Liver (tissue), 9 donors: ENCODE measurements around the gene GPR148. TPM values are rescaled to one million over a fixed set of nuclear protein-coding genes. Genes with fewer than 3 reads are reported as not detected.

Experiments used
- DNase-seq: peaks from one replicate; pipeline ENCODE4 v3.0.0-alpha.2; 2017; ENCODE audit warnings: low spot score
- H3K27ac ChIP-seq, 2 donors: one replicate each; pipeline ENCODE4 v1.7.0; 2013; ENCODE audit warnings: inconsistent platforms in 2 of 2, low read length in 2 of 2, control low read depth in 1 of 2, low read depth in 1 of 2, mild to moderate bottlenecking in 1 of 2
- H3K27me3 ChIP-seq, 4 donors: one replicate each; pipeline versions ENCODE4 v1.6.1 to v1.7.0; 2013; ENCODE audit warnings: low read length in 3 of 4, inconsistent platforms in 1 of 4, mild to moderate bottlenecking in 1 of 4, moderate library complexity in 1 of 4; ENCODE audit not compliant: control insufficient read depth in 4 of 4, insufficient read depth in 4 of 4
- H3K36me3 ChIP-seq, 4 donors: one replicate each; pipeline versions ENCODE4 v1.6.1 to v1.7.0; 2013; ENCODE audit warnings: low read length in 3 of 4, mild to moderate bottlenecking in 3 of 4, low read depth in 1 of 4, moderate library complexity in 1 of 4; ENCODE audit not compliant: control insufficient read depth in 4 of 4, insufficient read depth in 3 of 4
- H3K4me1 ChIP-seq, 4 donors: one replicate each; pipeline versions ENCODE4 v1.6.1 to v1.7.0; 2013; ENCODE audit warnings: low read length in 3 of 4, mild to moderate bottlenecking in 3 of 4, moderate library complexity in 1 of 4; ENCODE audit not compliant: control insufficient read depth in 4 of 4, insufficient read depth in 4 of 4
- H3K4me3 ChIP-seq, 3 donors: one replicate each; pipeline versions ENCODE4 v1.6.1 to v1.7.0; 2013; ENCODE audit warnings: low read length in 3 of 3, control low read depth in 1 of 3, low read depth in 1 of 3, mild to moderate bottlenecking in 1 of 3
- H3K9ac ChIP-seq, 2 donors: one replicate each; pipeline ENCODE4 v1.7.0; 2013; ENCODE audit warnings: low read length in 2 of 2, mild to moderate bottlenecking in 2 of 2, moderate library complexity in 2 of 2, control low read depth in 1 of 2, low read depth in 1 of 2
- H3K9me3 ChIP-seq, 4 donors: one replicate each; pipeline versions ENCODE4 v1.6.1 to v1.7.0; 2013; ENCODE audit warnings: low read length in 3 of 4; ENCODE audit not compliant: control insufficient read depth in 4 of 4
- EGR1 ChIP-seq, 2 donors: IDR thresholded peaks; 2 replicates each; pipeline ENCODE4 v1.6.1; 2016 to 2018; ENCODE audit warnings: antibody characterized with exemption in 2 of 2, low read depth in 2 of 2
- FOXA1 ChIP-seq: IDR thresholded peaks from 2 replicates; pipeline ENCODE4 v1.6.1; 2016; ENCODE audit warnings: antibody characterized with exemption
- FOXA2 ChIP-seq: IDR thresholded peaks from 2 replicates; pipeline ENCODE4 v1.6.1; 2016; ENCODE audit warnings: antibody characterized with exemption
- GABPA ChIP-seq, 2 donors: IDR thresholded peaks in 1 of 2; conservative IDR thresholded peaks in 1 of 2; 2 replicates each; pipeline ENCODE4 v1.6.1; 2016; ENCODE audit warnings: antibody characterized with exemption in 2 of 2, mild to moderate bottlenecking in 1 of 2, moderate library complexity in 1 of 2
- HNF4A ChIP-seq, 2 donors: conservative IDR thresholded peaks; 2 replicates each; pipeline ENCODE4 v1.6.1; 2016; ENCODE audit warnings: antibody characterized with exemption in 2 of 2, mild to moderate bottlenecking in 2 of 2
- HNF4G ChIP-seq: IDR thresholded peaks from 2 replicates; pipeline ENCODE4 v1.6.1; 2016; ENCODE audit warnings: antibody characterized with exemption
- JUND ChIP-seq, 2 donors: IDR thresholded peaks; 2 replicates each; pipeline ENCODE4 v1.6.1; 2016; ENCODE audit warnings: antibody characterized with exemption in 2 of 2
- NR2F2 ChIP-seq: IDR thresholded peaks from 2 replicates; pipeline ENCODE4 v1.6.1; 2016; ENCODE audit warnings: antibody characterized with exemption
- RAD21 ChIP-seq, 2 donors: IDR thresholded peaks; 2 replicates each; pipeline ENCODE4 v1.6.1; 2016; ENCODE audit warnings: antibody characterized with exemption in 2 of 2, mild to moderate bottlenecking in 2 of 2
- REST ChIP-seq: IDR thresholded peaks from 2 replicates; pipeline ENCODE4 v1.6.1; 2016; ENCODE audit warnings: antibody characterized with exemption, mild to moderate bottlenecking
- RXRA ChIP-seq, 2 donors: IDR thresholded peaks; 2 replicates each; pipeline ENCODE4 v1.6.1; 2017 to 2018; ENCODE audit warnings: antibody characterized with exemption in 2 of 2, mild to moderate bottlenecking in 1 of 2
- SP1 ChIP-seq: IDR thresholded peaks from 2 replicates; pipeline ENCODE4 v1.6.1; 2018; ENCODE audit warnings: antibody characterized with exemption, mild to moderate bottlenecking
- TAF1 ChIP-seq: conservative IDR thresholded peaks from 2 replicates; pipeline ENCODE4 v1.6.1; 2016; ENCODE audit warnings: antibody characterized with exemption, mild to moderate bottlenecking
- YY1 ChIP-seq: IDR thresholded peaks from 2 replicates; pipeline ENCODE4 v1.6.1; 2016; ENCODE audit warnings: antibody characterized with exemption, mild to moderate bottlenecking
- WGBS: extraction: QIAGEN DNeasy Blood & Tissue Kit; methylation state at CpG from one replicate; pipeline ENCODE4 v1.1.7; 2013; 5-methylcytosine and 5-hydroxymethylcytosine counted together
- polyA plus RNA-seq, 2 donors: library from polyadenylated mRNA; stranded (reverse) in 1 of 2; unstranded in 1 of 2; fragments of 200-250 nt in 1 of 2; fragments of >200 nt in 1 of 2; fragmentation: Nextera tagmentation in 1 of 2; extraction: Ambion mirVana in 1 of 2; gene quantifications; one replicate each; pipeline versions ENCODE4 v1.2.1 to v1.2.3, GENCODE V29; 2013 to 2015
- total RNA-seq, 2 donors: library from RNA; depleted of rRNA; stranded (reverse); fragments of >200 nt; gene quantifications; one replicate each; pipeline ENCODE4 v1.2.3, GENCODE V29; 2014
- TF ChIP-seq, protein P1 (sequence below): IDR thresholded peaks from 2 replicates; pipeline ENCODE4 v1.6.1; 2016; ENCODE audit warnings: antibody characterized with exemption
- donor health status: healthy.
- donor health status: healthy.
- donor health status: healthy.
- donor health status: healthy.
- donor health status: healthy.

Gene GPR148
- total and polyA plus RNA-seq, 4 donors, result not detected

DNA sequence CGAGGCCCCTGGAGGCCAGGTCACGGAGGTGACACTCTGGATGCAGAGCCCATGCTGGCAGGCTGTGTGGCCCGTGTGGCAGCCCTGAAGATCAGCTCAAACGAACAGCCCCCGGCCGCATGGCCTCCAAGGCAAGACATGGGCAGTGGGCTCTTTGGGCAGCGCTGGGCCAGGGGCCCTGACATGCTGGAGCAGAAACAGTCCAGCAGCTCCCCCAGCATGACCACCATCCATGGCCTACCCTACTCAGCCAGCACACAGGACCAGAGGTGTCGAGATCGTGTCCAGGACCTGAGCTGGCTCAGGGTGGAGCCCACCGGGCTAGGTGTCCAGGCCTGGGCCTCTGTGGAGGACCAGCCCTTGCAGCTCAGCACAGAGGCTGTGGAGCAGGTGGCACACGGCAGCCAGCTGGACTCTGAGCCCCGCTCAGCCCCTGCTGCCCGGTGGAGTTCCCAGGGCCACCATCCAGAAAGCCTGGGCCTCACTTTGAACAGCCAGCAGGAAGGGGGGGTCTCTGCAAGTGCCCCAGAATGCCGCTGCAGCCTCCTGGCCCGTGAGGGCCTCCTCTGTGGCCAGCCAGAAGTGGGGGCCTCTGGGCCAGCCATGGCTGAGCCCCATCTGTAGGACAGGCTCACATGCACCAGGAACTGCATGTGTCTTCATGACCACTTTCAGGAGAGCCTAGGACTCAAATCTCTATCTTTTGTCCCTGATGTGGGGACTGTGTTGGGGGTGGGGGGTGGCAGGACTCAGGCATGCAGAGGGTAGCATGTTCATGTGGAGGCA lies 35.4 kb downstream of the GPR148 start:
- Histone ChIP-seq H3K27me3 (no peaks in the 10 kb centered on the region), H3K4me3 (no peak overlapping the region), H3K36me3 (no peaks in the 10 kb centered on the region), H3K27ac (no peak overlapping the region), H3K4me1 (no peaks in the 10 kb centered on the region), H3K9ac (no peak overlapping the region), H3K9me3 (no peaks in the 10 kb centered on the region)
- TF ChIP-seq FOXA2, result no peak
- TF ChIP-seq YY1, result no peak
- TF ChIP-seq SP1, result no peak
- no peak for TF ChIP-seq JUND (IDR thresholded peaks at IDR 0.05)
- DNase-seq, result no peak
- 86% methylated on average over 15 of the region's 15 CpGs for WGBS

GRCh38 chr2:130764821-130765115 lies 35.9 kb downstream of the GPR148 start:
- Histone ChIP-seq H3K9ac (no peak overlapping the region), H3K27me3 (no peaks in the 10 kb centered on the region), H3K9me3 (no peaks in the 10 kb centered on the region), H3K4me1 (no peaks in the 10 kb centered on the region), H3K36me3 (no peaks in the 10 kb centered on the region), H3K27ac (no peak overlapping the region), H3K4me3 (no peak overlapping the region)
- TF ChIP-seq GABPA (IDR thresholded peaks at IDR 0.05 in 1 of 2, conservative IDR thresholded peaks at IDR 0.05 in 1 of 2) (no peak), FOXA2 (no peak), EGR1 (IDR thresholded peaks at IDR 0.05; ENCODE audit: low read depth in 2 of 2) (no peak), YY1 (no peak), FOXA1 (no peak), SP1 (no peak), HNF4A (conservative IDR thresholded peaks at IDR 0.05) (no peak), JUND (IDR thresholded peaks at IDR 0.05) (no peak), NR2F2 (no peak), TAF1 (no peak), HNF4G (no peak), RAD21 (IDR thresholded peaks at IDR 0.05) (no peak), RXRA (IDR thresholded peaks at IDR 0.05) (no peak), REST (no peak)
- TF ChIP-seq, protein P1, sequence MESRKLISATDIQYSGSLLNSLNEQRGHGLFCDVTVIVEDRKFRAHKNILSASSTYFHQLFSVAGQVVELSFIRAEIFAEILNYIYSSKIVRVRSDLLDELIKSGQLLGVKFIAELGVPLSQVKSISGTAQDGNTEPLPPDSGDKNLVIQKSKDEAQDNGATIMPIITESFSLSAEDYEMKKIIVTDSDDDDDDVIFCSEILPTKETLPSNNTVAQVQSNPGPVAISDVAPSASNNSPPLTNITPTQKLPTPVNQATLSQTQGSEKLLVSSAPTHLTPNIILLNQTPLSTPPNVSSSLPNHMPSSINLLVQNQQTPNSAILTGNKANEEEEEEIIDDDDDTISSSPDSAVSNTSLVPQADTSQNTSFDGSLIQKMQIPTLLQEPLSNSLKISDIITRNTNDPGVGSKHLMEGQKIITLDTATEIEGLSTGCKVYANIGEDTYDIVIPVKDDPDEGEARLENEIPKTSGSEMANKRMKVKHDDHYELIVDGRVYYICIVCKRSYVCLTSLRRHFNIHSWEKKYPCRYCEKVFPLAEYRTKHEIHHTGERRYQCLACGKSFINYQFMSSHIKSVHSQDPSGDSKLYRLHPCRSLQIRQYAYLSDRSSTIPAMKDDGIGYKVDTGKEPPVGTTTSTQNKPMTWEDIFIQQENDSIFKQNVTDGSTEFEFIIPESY, result no peak
- 93% methylated on average over 5 of the region's 5 CpGs for WGBS
- DNase-seq, result no peak
